H1 (cell line): ENCODE data around the gene FOXS1. TPM values are rescaled to one million over a fixed set of nuclear protein-coding genes. Genes with fewer than 3 reads are reported as not detected.

ENCODE experiments used
- CTCF ChIA-PET: fragments of 300-600 bp; sonication (Branson Sonifier 250); formaldehyde crosslinking; loops from one replicate; lab custom pipeline; 2021; ENCODE audit not compliant: partially characterized antibody; lab: Charles Lee
- POLR2A ChIA-PET: fragments of 300-600 bp; sonication (Branson Sonifier 250); formaldehyde crosslinking; loops from one replicate; lab custom pipeline; 2021; ENCODE audit warnings: inconsistent platforms; ENCODE audit not compliant: partially characterized antibody; lab: Charles Lee
- DNase-seq, 2 experiments: peaks; one replicate each; pipeline versions ENCODE4 v3.0.0 to v3.0.0-alpha.2; 2010 to 2022; ENCODE audit warnings: low spot score in 2 of 2, low read depth in 1 of 2, mixed read lengths in 1 of 2
- FAIRE-seq: peaks from 2 replicates; lab custom pipeline; 2011; peaks lifted over from hg19 to GRCh38; lab: Jason Lieb, UNC
- H2AFZ ChIP-seq: 2 replicates; pipeline ENCODE4 v1.8.1; 2012; ENCODE audit warnings: low read length, inconsistent platforms
- H2AK5ac ChIP-seq: 2 replicates; pipeline ENCODE4 v1.6.1; 2013; ENCODE audit warnings: low read depth, low read length
- H2BK120ac ChIP-seq: replicated peaks from 2 replicates; pipeline ENCODE3; 2013; ENCODE audit warnings: low read depth, low read length, inconsistent platforms
- H2BK12ac ChIP-seq: 2 replicates; pipeline ENCODE4 v1.6.1; 2013; ENCODE audit warnings: low read depth, low read length
- H2BK15ac ChIP-seq: 2 replicates; pipeline ENCODE4 v1.6.1; 2013; ENCODE audit warnings: low read length
- H2BK20ac ChIP-seq: 2 replicates; pipeline ENCODE4 v1.6.1; 2013; ENCODE audit warnings: low read length
- H2BK5ac ChIP-seq: 2 replicates; pipeline ENCODE4 v1.6.1; 2013; ENCODE audit warnings: low read depth, low read length
- H3K14ac ChIP-seq: 2 replicates; pipeline ENCODE4 v1.6.1; 2013; ENCODE audit warnings: inconsistent platforms; ENCODE audit not compliant: insufficient read length
- H3K18ac ChIP-seq: 2 replicates; pipeline ENCODE4 v1.6.1; 2013; ENCODE audit warnings: low read length; ENCODE audit errors: extremely low read depth
- H3K23ac ChIP-seq: 2 replicates; pipeline ENCODE4 v1.6.1; 2013; ENCODE audit warnings: inconsistent platforms; ENCODE audit not compliant: insufficient read length
- H3K23me2 ChIP-seq: 2 replicates; pipeline ENCODE4 v1.6.1; 2013; ENCODE audit warnings: low read depth, low read length
- H3K27ac ChIP-seq: 2 replicates; pipeline ENCODE4 v1.6.1; 2011; ENCODE audit warnings: low read depth, low read length, inconsistent platforms
- H3K27me3 ChIP-seq, 4 experiments: replicated peaks in 1 of 4; 1 replicate in 1 of 4; 2 replicates in 3 of 4; pipeline versions ENCODE4 v1.6.1 to v1.8.1; 2011 to 2013; ENCODE audit warnings: low read length in 3 of 4, mild to moderate bottlenecking in 3 of 4, inconsistent platforms in 2 of 4, mixed read lengths in 2 of 4, moderate library complexity in 1 of 4; ENCODE audit not compliant: control insufficient read depth in 3 of 4, insufficient read depth in 3 of 4; ENCODE audit errors: extremely low read depth in 1 of 4
- H3K36me3 ChIP-seq, 4 experiments: 2 replicates each; pipeline versions ENCODE4 v1.6.1 to v1.8.1; 2011 to 2013; ENCODE audit warnings: mild to moderate bottlenecking in 4 of 4, low read length in 3 of 4, moderate library complexity in 2 of 4, control low read depth in 1 of 4, inconsistent platforms in 1 of 4; ENCODE audit not compliant: insufficient read depth in 4 of 4, control insufficient read depth in 2 of 4
- H3K4ac ChIP-seq: replicated peaks from 2 replicates; pipeline ENCODE3; 2013; ENCODE audit warnings: low read length, low read depth, mixed read lengths, inconsistent platforms; ENCODE audit not compliant: insufficient read length
- H3K4me1 ChIP-seq, 4 experiments: replicated peaks in 1 of 4; 1 replicate in 1 of 4; 2 replicates in 3 of 4; pipeline versions ENCODE4 v1.6.1 to v1.8.1; 2011 to 2013; ENCODE audit warnings: low read length in 3 of 4, inconsistent platforms in 2 of 4, mixed read lengths in 1 of 4; ENCODE audit not compliant: insufficient read depth in 4 of 4, control insufficient read depth in 3 of 4
- H3K4me2 ChIP-seq, 2 experiments: 2 replicates each; pipeline versions ENCODE4 v1.6.1 to v1.8.1; 2011 to 2013; ENCODE audit warnings: low read depth in 2 of 2, low read length in 2 of 2, control low read depth in 1 of 2, inconsistent platforms in 1 of 2, mild to moderate bottlenecking in 1 of 2; ENCODE audit not compliant: insufficient read depth in 1 of 2
- H3K4me3 ChIP-seq, 4 experiments: fragments of 200-600, 300-600 bp in 1 of 4; sonication (generic), shearing (Covaris generic), sonication (Bioruptor Twin) in 1 of 4; 2 replicates each; pipeline versions ENCODE4 v1.5.1 to v1.8.1; 2011 to 2016; ENCODE audit warnings: low read length in 4 of 4, low read depth in 3 of 4, control low read depth in 2 of 4, inconsistent platforms in 2 of 4, mild to moderate bottlenecking in 2 of 4, mixed read lengths in 1 of 4, moderate library complexity in 1 of 4; ENCODE audit not compliant: insufficient read depth in 2 of 4; ENCODE audit errors: extremely low read depth in 1 of 4
- H3K56ac ChIP-seq: replicated peaks from 2 replicates; pipeline ENCODE3; 2013; ENCODE audit warnings: low read depth, mild to moderate bottlenecking, mixed read lengths, low read length, inconsistent platforms; ENCODE audit not compliant: insufficient read length
- H3K79me1 ChIP-seq: 2 replicates; pipeline ENCODE4 v1.6.1; 2013; ENCODE audit warnings: low read depth, low read length, control low read depth
- H3K79me2 ChIP-seq, 2 experiments: 2 replicates each; pipeline versions ENCODE4 v1.6.1 to v1.8.1; 2012 to 2013; ENCODE audit warnings: low read length in 2 of 2, mild to moderate bottlenecking in 2 of 2, inconsistent platforms in 1 of 2; ENCODE audit not compliant: insufficient read depth in 2 of 2, control insufficient read depth in 1 of 2
- H3K9ac ChIP-seq, 4 experiments: replicated peaks in 1 of 4; 1 replicate in 1 of 4; 2 replicates in 3 of 4; pipeline versions ENCODE4 v1.6.1 to v1.8.1; 2011 to 2013; ENCODE audit warnings: low read depth in 3 of 4, low read length in 3 of 4, control low read depth in 2 of 4, mild to moderate bottlenecking in 2 of 4, moderate library complexity in 2 of 4, inconsistent platforms in 1 of 4; ENCODE audit errors: extremely low read depth in 1 of 4
- H3K9me3 ChIP-seq, 2 experiments: 2 replicates each; pipeline versions ENCODE4 v1.6.1 to v1.8.1; 2012 to 2013; ENCODE audit warnings: mild to moderate bottlenecking in 2 of 2, moderate library complexity in 2 of 2, control low read depth in 1 of 2, inconsistent platforms in 1 of 2, low read depth in 1 of 2, low read length in 1 of 2, mixed read lengths in 1 of 2; ENCODE audit not compliant: insufficient read depth in 2 of 2
- H4K20me1 ChIP-seq, 2 experiments: replicated peaks in 1 of 2; 2 replicates each; pipeline versions ENCODE3 to v1.8.1; 2011 to 2013; ENCODE audit warnings: inconsistent platforms in 2 of 2, low read length in 2 of 2, mild to moderate bottlenecking in 1 of 2; ENCODE audit not compliant: insufficient read depth in 2 of 2, control insufficient read depth in 1 of 2
- H4K5ac ChIP-seq: 2 replicates; pipeline ENCODE4 v1.6.1; 2013; ENCODE audit warnings: low read length, low read depth, mixed read lengths, inconsistent platforms; ENCODE audit not compliant: insufficient read length
- H4K8ac ChIP-seq: 2 replicates; pipeline ENCODE4 v1.8.0; 2013; ENCODE audit warnings: mild to moderate bottlenecking, moderate library complexity, low read length, inconsistent platforms; ENCODE audit not compliant: insufficient read depth; ENCODE audit errors: extremely low read depth
- H4K91ac ChIP-seq: replicated peaks from 2 replicates; pipeline ENCODE3; 2013; ENCODE audit warnings: low read length, mixed read lengths, inconsistent platforms; ENCODE audit not compliant: insufficient read length
- HDAC2 ChIP-seq, 2 experiments: fragments of 300-600 bp in 1 of 2; sonication (generic) in 1 of 2; IDR thresholded peaks; 2 replicates each; pipeline ENCODE4 v1.6.1; 2011 to 2012; ENCODE audit warnings: low read depth in 2 of 2, low read length in 2 of 2, mild to moderate bottlenecking in 2 of 2, moderate library complexity in 2 of 2, borderline replicate concordance in 1 of 2, inconsistent platforms in 1 of 2
- RNF2 ChIP-seq: fragments of 200-900, 300-1000 bp; sonication (generic); IDR thresholded peaks from 2 replicates; pipeline ENCODE4 v1.7.1; 2016; ENCODE audit warnings: borderline replicate concordance, low read depth, mild to moderate bottlenecking, antibody characterized with exemption, low read length; ENCODE audit not compliant: poor library complexity, severe bottlenecking; ENCODE audit errors: missing control alignments
- WGBS, 2 experiments: shearing (Covaris generic) in 1 of 2; methylation state at CpG; one replicate each; pipeline versions ENCODE4 v1.1.6 to v1.1.7; 2013 to 2015; ENCODE audit warnings: low lambda C conversion rate in 2 of 2, mixed read lengths in 2 of 2, inconsistent platforms in 1 of 2, low coverage in 1 of 2, missing lambda C conversion rate in 1 of 2; ENCODE audit not compliant: insufficient replicate concordance in 2 of 2, insufficient coverage in 1 of 2, insufficient read length in 1 of 2; ENCODE audit errors: extremely low coverage in 1 of 2, missing lambda C conversion rate in 1 of 2; 5-methylcytosine and 5-hydroxymethylcytosine counted together
- polyA plus RNA-seq, 7 experiments: library from polyadenylated mRNA; depleted of rRNA in 3 of 7; stranded (reverse) in 5 of 7; unstranded in 2 of 7; fragments of >200 nt in 5 of 7; fragments of 200-250 nt in 2 of 7; gene quantifications; 1 replicate in 5 of 7; 2 replicates in 1 of 7; 4 replicates in 1 of 7; pipeline versions ENCODE4 v1.2.1 to v1.2.3, GENCODE V29; 2011 to 2013; ENCODE audit warnings: missing spikeins in 2 of 7, mixed read lengths in 2 of 7
- total RNA-seq: library from RNA; stranded (reverse); fragmentation: NEBNext Ultra II Directional; extraction: Animal tissue kit (Norgen Biotek cat#: 25700); gene quantifications from 2 replicates; pipeline ENCODE4 v1.2.1, GENCODE V29; 2021

FOXS1 gene
- total and polyA plus RNA-seq, 2 of the 8 experiments (the other 6 are each of a cell fraction or from before 2014, with no cell fraction given) = 0.45 TPM; not detected in 1

DNA sequence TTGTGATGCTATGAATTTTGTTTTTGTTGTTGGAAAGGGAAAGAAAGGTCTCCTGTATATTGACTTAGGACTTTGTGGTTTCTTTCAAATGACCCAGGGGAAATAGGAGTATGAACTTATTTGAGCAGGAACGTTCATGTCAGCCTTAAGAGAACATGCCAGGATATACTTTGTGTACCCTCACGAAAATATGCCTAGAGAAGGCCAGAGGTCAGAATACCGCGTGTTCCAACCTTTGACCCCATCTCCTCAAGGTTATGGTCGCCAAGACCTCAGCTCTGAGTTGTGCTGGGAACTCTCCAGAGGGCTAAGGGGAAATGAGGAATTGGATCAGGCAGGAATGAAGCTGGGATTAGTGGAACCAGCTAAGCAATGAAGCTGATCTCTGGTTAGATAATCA, 36.5 kb upstream of the FOXS1 start:
- no peak overlapping the region for H2BK20ac ChIP-seq
- H3K4me1 ChIP-seq = peaks cover 0 to 7% (median 4%) of the 10 kb centered on the region in 4 experiments; a peak in 4 of 7 replicates
- H3K4me2 ChIP-seq = no peak overlapping the region
- no peak overlapping the region for H2BK5ac ChIP-seq
- H3K79me2 ChIP-seq = no peaks in the 10 kb centered on the region
- H2AFZ ChIP-seq = no peak overlapping the region
- no peaks in the 10 kb centered on the region for H4K20me1 ChIP-seq
- no peak overlapping the region for H4K5ac ChIP-seq
- no peak overlapping the region for H3K23ac ChIP-seq
- no peaks in the 10 kb centered on the region for H3K79me1 ChIP-seq
- H2BK12ac ChIP-seq = no peak overlapping the region
- H3K9me3 ChIP-seq = no peaks in the 10 kb centered on the region
- no peak overlapping the region for H3K56ac ChIP-seq
- H2BK120ac ChIP-seq = no peak overlapping the region
- peaks cover 0 to 3% (median 0%) of the 10 kb centered on the region in 4 experiments; a peak in 3 of 7 replicates for H3K27me3 ChIP-seq
- no peak for TF ChIP-seq RNF2
- no peak for TF ChIP-seq HDAC2 (IDR thresholded peaks at IDR 0.05; ENCODE audit: borderline replicate concordance in 1 of 2, low read depth in 2 of 2, low read length in 2 of 2)
- FAIRE-seq = peak; percentile 19
- WGBS, 2 experiments = 84% methylated on average over 5 of the region's 5 CpGs; no CpG with 5 or more reads in 1 of the 2 experiments
- H3K4ac ChIP-seq = no peak overlapping the region
- no peak overlapping the region for H3K18ac ChIP-seq
- peaks cover 7% of the 10 kb centered on the region; the same call in 1 of the 2 replicates for H3K23me2 ChIP-seq
- no peak overlapping the region for H2BK15ac ChIP-seq
- H3K4me3 ChIP-seq = no peak overlapping the region
- H2AK5ac ChIP-seq = no peak overlapping the region
- H3K14ac ChIP-seq = no peak overlapping the region
- H3K27ac ChIP-seq = no peak overlapping the region
- H4K91ac ChIP-seq = no peak overlapping the region
- ChIA-PET CTCF (interaction anchor here (0.7 to 2.3 kb wide), 9 partner anchors 11 to 149 kb away, joined by 3 to 6 read pairs (median 3); no protein-coding TSS in a partner anchor), POLR2A (interaction anchor here (1.5 kb wide), 1 partner anchor 70 kb away, joined by 3 read pairs; the partner anchor contains the start of gene PDRG1)
- H3K36me3 ChIP-seq = no peaks in the 10 kb centered on the region
- no peak for DNase-seq
- no peak overlapping the region for H3K9ac ChIP-seq
- H4K8ac ChIP-seq = no peak overlapping the region
